Skin of body (tissue), 3 donors: ENCODE data around the gene FAM161A. TPM values are rescaled to one million over a fixed set of nuclear protein-coding genes. Genes with fewer than 3 reads are reported as not detected.

Source experiments
- DNase-seq: peaks from one replicate; lab custom pipeline; 2025; lab: John Stamatoyannopoulos, UW
- small RNA-seq: library from RNA; depleted of rRNA; stranded (forward); fragments of <200 nt; gene quantifications from one replicate; pipeline ENCODE3, GENCODE V24; 2014; ENCODE audit warnings: low replicate concordance
- total RNA-seq: library from RNA; depleted of rRNA; stranded (reverse); fragments of >200 nt; gene quantifications from one replicate; pipeline ENCODE4 v1.2.3, GENCODE V29; 2014

FAM161A gene
- total RNA-seq, 1 donor from 2014 or later = 6.4 TPM

DNA sequence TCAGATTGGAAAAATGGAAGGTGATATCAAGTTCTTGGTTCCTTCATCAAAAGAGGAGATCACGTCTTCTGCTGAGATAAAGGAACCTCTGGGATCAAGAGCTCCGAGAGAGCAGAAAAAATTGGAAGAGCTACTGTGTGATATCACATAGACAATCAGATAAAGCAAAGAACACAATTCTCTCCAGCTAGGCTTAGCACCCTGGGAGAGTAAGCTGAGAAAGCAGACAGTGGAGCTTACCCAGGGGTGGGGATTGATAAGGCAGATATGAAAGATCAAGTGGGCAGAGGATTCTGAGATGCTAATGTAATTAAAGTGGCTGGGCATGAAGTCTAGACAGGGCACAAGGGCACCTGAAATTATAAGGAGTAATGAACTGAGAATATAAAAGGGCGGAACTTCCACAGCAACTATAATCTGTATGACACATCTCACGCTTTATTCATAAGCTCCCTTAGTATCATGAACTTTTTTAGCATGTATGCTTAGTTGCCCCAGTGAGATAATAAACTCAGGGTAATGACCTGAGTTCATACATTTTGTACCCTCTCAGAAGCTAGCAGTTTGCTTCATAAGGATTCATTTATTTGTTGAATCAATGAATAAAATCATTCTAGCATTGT, 65.8 kb downstream of the FAM161A start:
- DNase-seq = no peak

DNA sequence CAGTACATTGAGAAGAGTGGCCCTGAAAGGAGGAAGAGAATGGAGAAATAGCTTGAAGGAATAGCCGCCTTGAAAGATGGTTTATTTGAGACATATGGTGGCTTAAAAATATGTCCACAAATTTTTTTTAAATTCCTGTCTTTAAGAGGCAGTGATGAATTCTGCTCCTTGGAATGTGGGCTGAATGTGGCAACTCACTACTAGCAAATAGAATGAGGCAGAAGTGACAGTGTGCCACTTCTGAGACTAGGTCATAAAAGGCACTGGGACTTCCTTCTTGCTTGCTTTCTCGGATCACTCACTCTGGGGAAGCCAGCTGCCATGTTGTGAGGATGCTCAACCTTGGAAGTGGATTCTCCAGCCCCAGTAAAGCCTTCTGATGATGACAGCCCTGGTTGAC, 67.0 kb downstream of the FAM161A start:
- no peak for DNase-seq

DNA sequence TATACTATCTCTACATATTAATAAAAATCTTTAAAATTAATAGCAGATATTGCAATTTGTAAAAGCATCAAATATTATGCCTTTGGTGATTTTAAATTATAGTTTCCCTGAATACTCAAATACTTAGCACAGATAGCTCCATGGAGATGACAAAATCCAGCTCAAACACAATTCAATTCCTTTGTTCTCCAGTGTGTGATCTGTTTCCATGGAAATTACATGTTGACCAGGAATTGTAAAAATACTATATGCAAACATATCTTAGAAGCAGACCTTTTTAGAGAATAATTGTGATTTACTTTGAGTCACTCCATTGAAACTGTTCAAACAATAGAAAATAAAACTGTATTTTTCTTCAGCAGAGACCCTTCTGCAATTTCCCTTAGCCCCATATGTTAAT, 68.3 kb downstream of the FAM161A start:
- no peak for DNase-seq

DNA sequence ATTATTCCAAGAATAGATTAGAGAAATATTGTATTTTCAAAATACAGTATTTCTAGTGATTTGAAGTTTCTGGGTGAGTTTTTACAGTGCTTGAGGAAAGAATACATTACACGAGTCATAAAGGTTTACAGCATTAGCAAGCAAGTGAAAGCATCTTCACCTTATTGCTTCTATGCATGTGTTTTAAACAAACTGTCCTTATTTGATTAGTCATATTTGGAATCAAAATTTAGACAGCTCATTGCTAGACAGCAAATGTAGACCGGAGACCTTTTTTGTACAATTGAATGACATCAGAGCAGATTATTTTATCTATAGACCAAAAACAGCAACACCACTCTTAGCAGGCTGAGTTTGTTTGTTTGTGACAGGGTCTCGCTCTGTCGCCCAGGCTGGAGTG, 69.2 kb downstream of the FAM161A start:
- no peak for DNase-seq

DNA sequence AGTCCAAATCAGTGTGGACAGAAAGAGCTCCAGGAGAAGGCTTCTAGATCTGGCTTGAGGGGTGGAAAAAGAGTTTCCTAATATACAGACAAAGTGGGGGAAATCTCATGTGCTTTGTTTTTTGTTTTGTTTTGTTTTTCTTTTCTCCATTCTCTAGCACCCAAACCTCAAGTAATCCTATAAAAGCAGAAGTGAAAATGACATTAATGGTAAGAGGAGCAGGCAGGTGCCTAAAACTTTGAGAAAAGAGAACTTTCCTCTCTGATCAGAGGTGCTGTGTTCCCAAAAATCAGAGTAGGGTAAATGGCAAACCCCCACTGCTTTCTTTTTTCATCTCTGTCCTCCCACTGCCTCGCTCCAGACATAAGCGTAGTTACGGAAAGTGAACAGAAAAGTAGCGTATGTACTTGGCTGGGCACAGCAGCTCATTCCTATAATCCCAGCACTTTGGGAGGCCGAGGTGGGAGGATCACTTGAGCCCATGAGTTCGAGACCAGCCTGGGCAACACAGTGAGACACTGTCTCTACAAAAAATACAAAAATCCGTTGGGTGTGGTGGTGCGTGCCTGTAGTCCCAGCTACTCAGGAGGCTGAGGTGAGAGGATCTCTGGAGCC, 77.8 kb downstream of the FAM161A start:
- DNase-seq = no peak

Small RNA genes lying within 50 kb of the gene (small RNA-seq; reads per million reads assigned to genes)
- not detected for gene RPS24P7

Other genes starting within 250 kb of the FAM161A start
- 96.8 TPM for gene CCT4, start 34.6 kb upstream of the FAM161A start, total RNA-seq
- gene COMMD1, start 51.6 kb upstream of the FAM161A start, total RNA-seq = 34.8 TPM